ENCODE data around the gene ADAR. TPM values are rescaled to one million over a fixed set of nuclear protein-coding genes. Genes with fewer than 3 reads are reported as not detected.

Gene ADAR
- total and polyA plus RNA-seq, 2 donors (not counting 3 experiments of a cell fraction or from before 2014, with no cell fraction given) = 88.2 to 141 TPM

DNA sequence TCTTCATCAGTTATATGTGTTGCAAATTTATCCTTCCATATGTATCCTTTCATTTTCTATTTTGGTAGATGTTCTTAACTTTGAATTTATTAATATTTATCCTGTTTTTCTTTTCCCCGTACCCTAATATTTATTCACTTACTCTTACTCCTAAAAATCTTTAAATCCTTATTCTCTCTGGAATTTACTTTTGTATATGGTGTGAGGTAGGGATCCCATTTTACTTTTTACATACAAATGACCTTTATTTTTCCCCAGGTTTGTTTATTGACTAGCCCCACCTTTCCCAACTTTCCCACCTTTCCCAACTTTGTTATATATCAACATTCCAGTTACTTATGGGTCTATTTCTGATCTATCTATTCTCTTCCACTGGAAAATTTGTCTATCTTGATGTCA, 21.7 kb upstream of the ADAR start:
- H3K4me1 ChIP-seq (ENCODE audit: control insufficient read depth, extremely low read depth, insufficient read depth, low read length) = peaks cover 7% of the 10 kb centered on the region
- no peak overlapping the region for H3K4me2 ChIP-seq (ENCODE audit: insufficient read depth, low read length)
- no peaks in the 10 kb centered on the region for H3K36me3 ChIP-seq (ENCODE audit: control insufficient read depth in 2 of 2, extremely low read depth in 1 of 2, insufficient read depth in 2 of 2, low read length in 2 of 2)
- intact Hi-C loops (cut with micrococcal nuclease) (loop anchor here (2.0 kb wide), 1 partner anchor 21 kb away; the partner anchor contains the start of gene ADAR), dilution Hi-C loops (cut with MboI; ENCODE audit: extremely low pct_ligation_motif_present, low sequenced_read_pairs) (no loop called here)
- peaks cover 30% of the 10 kb centered on the region for H3K79me2 ChIP-seq (ENCODE audit: control insufficient read depth, insufficient read depth, low read length)
- H3K9me3 ChIP-seq (replicated peaks; ENCODE audit: control insufficient read depth, insufficient read depth, low read length) = no peaks in the 10 kb centered on the region
- ChIA-PET CTCF (no interaction called here), POLR2A (no interaction called here)
- peaks cover 3 to 18% of the 10 kb centered on the region in 2 experiments for H3K27me3 ChIP-seq (ENCODE audit: control insufficient read depth in 2 of 2, insufficient read depth in 2 of 2, low read length in 2 of 2)
- no peak overlapping the region for H3K9ac ChIP-seq (replicated peaks; ENCODE audit: extremely low read depth, insufficient read depth, low read length)
- peaks cover 3% of the 10 kb centered on the region for H4K20me1 ChIP-seq (replicated peaks; ENCODE audit: control insufficient read depth, extremely low read depth, insufficient read depth, low read length)
- H3K4me3 ChIP-seq (replicated peaks in 1 of 3; ENCODE audit: insufficient read depth in 1 of 3, low read depth in 1 of 3, low read length in 3 of 3) = no peak overlapping the region
- no TSS peak for BruUV-seq (replicated peaks)
- no peak overlapping the region for H2AFZ ChIP-seq (ENCODE audit: low read depth, low read length)
- TF ChIP-seq MYC (IDR thresholded peaks at IDR 0.05; ENCODE audit: low read depth, low read length) (no peak), GATA2 (IDR thresholded peaks at IDR 0.05; ENCODE audit: insufficient read depth, insufficient read length, low read depth, low read length) (no peak), EZH2 (IDR thresholded peaks at IDR 0.05; ENCODE audit: borderline replicate concordance, low read depth, low read length, severe bottlenecking) (no peak), POLR2AphosphoS5 (IDR thresholded peaks at IDR 0.05; ENCODE audit: insufficient read depth, low read depth, low read length) (no peak), POLR2A (IDR thresholded peaks at IDR 0.05; ENCODE audit: low read depth, low read length) (no peak), JUN (IDR thresholded peaks at IDR 0.05; ENCODE audit: borderline replicate concordance, insufficient read depth, insufficient read length, low read depth) (no peak), FOS (IDR thresholded peaks at IDR 0.05; ENCODE audit: borderline replicate concordance, insufficient read depth, low read length) (no peak)
- TF ChIP-seq, protein P1, sequence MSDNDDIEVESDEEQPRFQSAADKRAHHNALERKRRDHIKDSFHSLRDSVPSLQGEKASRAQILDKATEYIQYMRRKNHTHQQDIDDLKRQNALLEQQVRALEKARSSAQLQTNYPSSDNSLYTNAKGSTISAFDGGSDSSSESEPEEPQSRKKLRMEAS (IDR thresholded peaks at IDR 0.05; ENCODE audit: insufficient read depth, insufficient read length) = no peak
- TF ChIP-seq, protein P2, sequence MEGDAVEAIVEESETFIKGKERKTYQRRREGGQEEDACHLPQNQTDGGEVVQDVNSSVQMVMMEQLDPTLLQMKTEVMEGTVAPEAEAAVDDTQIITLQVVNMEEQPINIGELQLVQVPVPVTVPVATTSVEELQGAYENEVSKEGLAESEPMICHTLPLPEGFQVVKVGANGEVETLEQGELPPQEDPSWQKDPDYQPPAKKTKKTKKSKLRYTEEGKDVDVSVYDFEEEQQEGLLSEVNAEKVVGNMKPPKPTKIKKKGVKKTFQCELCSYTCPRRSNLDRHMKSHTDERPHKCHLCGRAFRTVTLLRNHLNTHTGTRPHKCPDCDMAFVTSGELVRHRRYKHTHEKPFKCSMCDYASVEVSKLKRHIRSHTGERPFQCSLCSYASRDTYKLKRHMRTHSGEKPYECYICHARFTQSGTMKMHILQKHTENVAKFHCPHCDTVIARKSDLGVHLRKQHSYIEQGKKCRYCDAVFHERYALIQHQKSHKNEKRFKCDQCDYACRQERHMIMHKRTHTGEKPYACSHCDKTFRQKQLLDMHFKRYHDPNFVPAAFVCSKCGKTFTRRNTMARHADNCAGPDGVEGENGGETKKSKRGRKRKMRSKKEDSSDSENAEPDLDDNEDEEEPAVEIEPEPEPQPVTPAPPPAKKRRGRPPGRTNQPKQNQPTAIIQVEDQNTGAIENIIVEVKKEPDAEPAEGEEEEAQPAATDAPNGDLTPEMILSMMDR (IDR thresholded peaks at IDR 0.05; ENCODE audit: extremely low read depth in 1 of 2, insufficient read depth in 1 of 2, low read depth in 1 of 2, low read length in 2 of 2) = no peak
- H3K9me1 ChIP-seq (replicated peaks; ENCODE audit: control insufficient read depth, extremely low read depth, insufficient read depth, low read length) = no peaks in the 10 kb centered on the region
- FAIRE-seq (no peak), DNase-seq (ENCODE audit: low read depth, low spot score) (no peak)
- H3K27ac ChIP-seq (ENCODE audit: insufficient read depth, low read depth, low read length) = no peak overlapping the region

Measured in endothelial cell of umbilical vein (primary cell).